UCSD-AML1 (cell line): ENCODE results near the gene RAB11FIP4.

Experiments
- DNase-seq: peaks from one replicate; lab custom pipeline; 2025; ENCODE audit not compliant: unreplicated experiment; lab: John Stamatoyannopoulos, UW

Gene RAB11FIP4

GRCh38 chr17:31404028-31404949 lies 12.8 kb downstream of the RAB11FIP4 start:
- DNase-seq, result peak; percentile 58

GRCh38 chr17:31405890-31406371 lies 14.5 kb downstream of the RAB11FIP4 start:
- DNase-seq, result no peak

DNA sequence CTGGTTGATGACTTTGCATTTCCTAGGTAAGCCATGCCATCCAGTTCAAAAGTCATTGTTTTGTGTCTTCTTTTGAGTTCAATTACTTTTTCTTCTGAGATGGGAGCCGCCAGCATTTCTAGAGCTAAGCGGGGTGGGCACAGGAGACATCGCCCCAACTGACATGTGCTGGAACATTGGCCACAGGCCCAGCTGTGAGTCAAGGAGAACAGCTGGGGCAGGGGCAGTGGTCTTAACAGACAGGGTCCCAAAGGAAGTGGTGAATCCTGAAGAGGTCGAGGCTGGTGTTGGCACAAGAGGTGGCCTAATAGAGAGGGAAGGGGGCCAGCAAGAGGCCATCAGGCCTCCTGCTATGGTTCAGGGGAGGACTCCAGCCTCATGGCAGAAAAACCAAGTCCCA lies 17.1 kb downstream of the RAB11FIP4 start:
- DNase-seq, result no peak

GRCh38 chr17:31411707-31412285 lies 20.3 kb downstream of the RAB11FIP4 start:
- no peak for DNase-seq

DNA sequence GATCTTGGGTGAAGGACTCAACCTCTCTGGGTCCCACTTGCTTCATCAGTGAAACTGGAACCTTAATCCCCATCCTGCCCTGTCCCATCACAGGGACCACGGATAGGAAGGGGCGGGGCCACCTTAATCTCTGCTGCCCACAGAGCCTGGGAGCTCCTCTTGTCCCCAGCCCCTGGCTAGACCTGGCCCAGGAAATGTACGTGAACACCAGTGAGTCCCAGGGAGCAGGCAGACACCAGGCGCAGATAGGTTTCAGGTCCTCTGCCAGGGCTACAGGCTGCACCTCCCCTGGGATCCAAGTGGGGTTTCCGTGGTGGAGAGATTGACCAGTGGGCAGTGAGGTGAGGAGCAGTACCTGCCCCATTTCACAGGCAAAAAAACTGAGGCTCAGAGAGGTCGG lies 21.0 kb downstream of the RAB11FIP4 start:
- DNase-seq, result no peak

GRCh38 chr17:31413081-31413799 lies 21.8 kb downstream of the RAB11FIP4 start:
- no peak for DNase-seq

DNA sequence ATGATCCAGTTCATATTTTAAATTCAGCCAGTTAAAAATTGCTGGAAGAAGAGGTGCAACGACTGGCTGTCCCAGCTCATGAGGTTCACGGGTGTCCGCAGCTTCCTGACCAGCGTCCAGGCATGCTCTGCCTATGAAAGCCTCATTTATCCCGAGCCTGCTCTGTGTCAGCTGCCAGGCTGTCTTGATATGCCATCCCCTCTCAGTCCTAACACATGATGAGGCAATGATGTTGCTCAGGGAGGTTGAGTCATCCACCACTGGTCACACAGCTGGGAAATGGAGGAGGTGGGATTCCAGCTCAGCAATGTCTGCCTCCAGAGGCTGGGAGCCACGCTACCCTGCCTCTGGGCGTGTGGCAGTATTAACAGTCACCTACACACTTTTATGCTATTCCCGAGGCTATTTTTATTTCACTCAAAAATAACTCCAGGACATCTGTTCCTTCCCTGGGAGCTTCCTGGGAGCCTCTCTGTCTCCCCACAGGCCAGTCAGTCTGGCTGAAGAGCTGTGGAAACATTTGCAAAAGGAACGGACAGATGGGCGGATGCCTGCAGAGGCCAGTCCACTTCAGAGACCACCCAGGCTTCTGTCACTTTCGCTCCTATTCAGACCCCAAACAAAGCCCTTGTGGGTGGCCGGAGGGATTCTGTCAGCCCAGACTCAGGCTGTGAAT lies 22.5 kb downstream of the RAB11FIP4 start:
- DNase-seq, result no peak

GRCh38 chr17:31414550-31414918 lies 23.1 kb downstream of the RAB11FIP4 start:
- DNase-seq, result no peak

- DNase-seq, result peak; percentile 32
Observed at GRCh38 chr17:31415004-31415454, 23.6 kb downstream of the RAB11FIP4 start.

DNA sequence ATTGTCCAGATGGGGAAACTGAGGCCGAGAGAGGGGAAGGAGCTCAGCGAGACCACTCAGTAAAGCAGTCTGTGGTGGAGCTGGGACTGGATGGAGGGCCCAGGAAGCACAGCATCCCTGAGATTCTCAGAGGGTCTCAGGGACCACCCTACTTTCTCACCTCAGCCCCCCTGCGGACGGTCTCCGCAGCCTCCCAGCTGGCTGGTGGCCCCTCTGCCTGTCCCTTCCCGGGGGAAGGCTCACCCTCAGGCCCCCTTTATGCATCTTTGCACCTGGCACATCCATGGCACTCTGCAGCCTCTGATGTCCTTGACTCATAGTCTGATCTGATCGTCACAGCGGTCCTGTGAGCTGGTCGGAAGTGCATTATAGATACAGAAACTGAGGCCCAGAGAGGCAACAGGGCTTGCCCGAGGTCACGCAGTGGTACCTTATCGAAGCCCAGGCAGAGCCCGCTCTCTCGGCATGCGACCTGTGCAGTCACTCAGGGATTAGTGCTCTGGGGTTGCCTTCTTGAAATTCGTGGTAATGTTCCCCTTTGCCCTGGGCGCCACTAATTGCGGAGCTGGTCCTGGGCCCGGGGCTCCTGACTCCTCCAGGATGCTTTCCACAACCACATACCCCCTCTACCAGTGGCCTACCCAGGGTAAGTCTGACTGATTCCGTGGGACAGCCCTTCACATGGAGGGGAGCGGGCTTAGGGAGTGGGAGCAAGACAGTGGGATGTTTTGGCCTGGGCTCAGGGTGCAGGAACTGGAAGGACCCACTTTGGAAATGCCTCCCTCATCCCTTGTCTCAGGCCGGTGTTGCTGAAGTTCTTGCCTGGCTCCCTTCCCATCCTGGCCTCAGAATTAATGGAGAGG lies 24.4 kb downstream of the RAB11FIP4 start:
- DNase-seq, result no peak

- no peak for DNase-seq
Observed at GRCh38 chr17:31416503-31416923, 25.0 kb downstream of the RAB11FIP4 start.

DNA sequence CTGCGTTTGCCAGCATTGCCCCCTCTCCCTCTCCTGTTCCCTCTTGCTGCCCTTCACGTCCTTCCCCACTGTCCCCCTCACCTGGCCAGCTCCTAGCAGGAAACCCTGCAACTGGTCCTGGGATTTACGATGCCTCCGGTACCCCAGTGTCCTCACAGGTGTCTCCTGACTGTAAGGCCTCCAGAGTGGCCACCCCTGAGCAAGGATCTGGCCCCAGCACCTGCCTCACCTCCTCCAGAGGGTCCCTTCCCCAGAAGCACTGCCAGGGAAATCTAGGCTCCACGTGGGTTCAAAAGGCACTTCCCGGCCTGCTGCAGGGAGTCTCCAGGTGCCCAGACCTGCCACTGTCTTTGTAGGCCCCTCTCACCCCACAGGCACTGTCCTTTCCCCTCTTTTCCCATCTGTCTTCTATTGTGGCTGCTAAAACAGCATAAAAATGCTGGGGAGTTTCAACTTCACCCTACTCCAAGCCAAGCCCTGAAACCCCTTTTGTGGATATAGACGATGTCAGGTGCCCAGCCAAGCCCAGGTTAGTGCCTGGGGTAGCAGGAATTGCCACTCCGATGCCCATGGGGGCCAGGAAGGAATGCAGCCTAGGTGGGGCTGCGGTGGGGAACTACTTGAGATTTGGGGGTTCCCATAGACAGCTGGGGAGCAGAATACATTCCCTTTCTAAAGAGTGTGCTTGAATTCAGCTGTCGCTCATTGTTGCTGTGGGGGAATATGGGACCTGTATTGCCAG lies 25.7 kb downstream of the RAB11FIP4 start:
- DNase-seq, result no peak

DNA sequence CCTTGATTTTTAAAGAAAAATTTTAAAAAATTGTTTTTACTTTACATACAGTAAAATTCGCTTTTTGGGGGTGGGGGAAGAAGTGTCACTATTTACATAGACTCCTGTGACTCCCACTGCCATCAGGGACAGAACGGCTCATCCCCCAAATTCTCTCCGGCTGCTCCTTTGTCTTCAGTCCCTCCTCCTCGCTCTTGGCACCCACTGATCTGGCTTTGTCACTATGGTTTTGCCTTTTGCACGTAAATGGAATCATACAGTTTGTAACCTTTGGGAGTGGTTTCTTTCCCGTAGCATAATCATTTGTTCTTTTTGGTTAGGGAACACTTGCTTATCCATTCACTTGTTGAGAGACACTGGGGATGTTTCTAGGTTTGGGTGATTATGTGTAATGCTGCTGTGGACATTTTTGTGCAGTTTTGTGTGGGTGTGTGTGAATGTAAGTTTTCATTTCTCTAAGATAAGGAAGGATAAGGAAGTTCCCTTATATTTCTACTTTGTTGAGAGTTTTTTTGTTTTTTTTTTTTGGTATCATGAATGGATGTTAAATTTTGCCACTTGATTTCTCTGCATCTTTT lies 27.4 kb downstream of the RAB11FIP4 start:
- no peak for DNase-seq

- DNase-seq, result no peak
Observed at GRCh38 chr17:31422443-31422842, 31.0 kb downstream of the RAB11FIP4 start.

DNA sequence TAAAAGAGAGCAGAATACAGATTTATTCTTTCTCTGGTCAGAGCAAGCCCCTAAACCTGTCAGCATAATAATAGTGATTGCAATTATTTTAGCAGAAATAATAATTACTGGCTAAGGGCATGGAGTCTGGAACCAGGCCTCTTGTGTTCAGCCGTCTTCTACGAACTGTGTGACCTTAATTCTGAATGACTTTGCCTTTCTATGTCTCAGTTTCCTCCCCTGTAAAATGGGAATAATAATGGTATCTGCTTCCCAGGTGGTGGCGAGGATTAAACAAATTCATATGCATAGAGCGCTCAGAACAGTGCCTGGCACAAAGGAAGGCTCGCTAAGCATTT lies 33.4 kb downstream of the RAB11FIP4 start:
- no peak for DNase-seq

GRCh38 chr17:31425282-31426040 lies 34.0 kb downstream of the RAB11FIP4 start:
- DNase-seq, result no peak

- no peak for DNase-seq
Observed at GRCh38 chr17:31427684-31428083, 36.2 kb downstream of the RAB11FIP4 start.

GRCh38 chr17:31428111-31428510 lies 36.6 kb downstream of the RAB11FIP4 start:
- DNase-seq, result no peak
